Natural killer cell (primary cell): ENCODE results near the gene OAS1. TPM values are rescaled to one million over a fixed set of nuclear protein-coding genes. Genes with fewer than 3 reads are reported as not detected.

ENCODE experiments used
- ATAC-seq, 3 donors: fragments of 150-1000 bp in 2 of 3; fragments of 200-7000 bp in 1 of 3; cut with Tn5 transposase; 1 replicate in 1 of 3; 2 replicates in 2 of 3; pipeline ENCODE4 v1.10.0; 2021; ENCODE audit warnings: mild to moderate bottlenecking in 2 of 3, moderate library complexity in 2 of 3
- DNase-seq, 2 donors: peaks; one replicate each; pipeline versions ENCODE4 v3.0.0 to v3.0.0-alpha.2; 2013 to 2021; ENCODE audit warnings: mixed read lengths in 1 of 2
- H3K27ac ChIP-seq: one replicate; pipeline ENCODE4 v1.5.1; 2013; ENCODE audit warnings: mild to moderate bottlenecking, low read length
- H3K27me3 ChIP-seq: one replicate; pipeline ENCODE4 v1.6.1; 2013; ENCODE audit warnings: low read length; ENCODE audit not compliant: control insufficient read depth, insufficient read depth
- H3K36me3 ChIP-seq: one replicate; pipeline ENCODE4 v1.6.1; 2013; ENCODE audit warnings: low read length; ENCODE audit not compliant: control insufficient read depth, insufficient read depth
- H3K4me1 ChIP-seq: one replicate; pipeline ENCODE4 v1.6.1; 2013; ENCODE audit warnings: low read length; ENCODE audit not compliant: control insufficient read depth, insufficient read depth
- H3K4me3 ChIP-seq: one replicate; pipeline ENCODE4 v1.5.1; 2013; ENCODE audit warnings: low read length
- H3K9me3 ChIP-seq: one replicate; pipeline ENCODE4 v1.6.1; 2013; ENCODE audit warnings: low read length; ENCODE audit not compliant: control insufficient read depth, insufficient read depth
- H3K27ac Mint-ChIP-seq, 2 donors: one replicate each; pipeline ENCODE4 v1.8.0; 2022; ENCODE audit warnings: mild to moderate bottlenecking in 2 of 2, mixed read lengths in 2 of 2, moderate library complexity in 1 of 2
- H3K27me3 Mint-ChIP-seq, 2 donors: one replicate each; pipeline ENCODE4 v1.8.0; 2022; ENCODE audit warnings: low read depth in 2 of 2, mixed read lengths in 2 of 2
- H3K36me3 Mint-ChIP-seq: one replicate; pipeline ENCODE4 v1.8.0; 2022; ENCODE audit warnings: mixed read lengths
- H3K4me1 Mint-ChIP-seq, 2 donors: one replicate each; pipeline ENCODE4 v1.8.0; 2022; ENCODE audit warnings: mixed read lengths in 2 of 2
- H3K4me3 Mint-ChIP-seq: one replicate; pipeline ENCODE4 v1.8.0; 2022; ENCODE audit warnings: mild to moderate bottlenecking, moderate library complexity, mixed read lengths
- H3K9me3 Mint-ChIP-seq, 2 donors: one replicate each; pipeline ENCODE4 v1.8.0; 2022; ENCODE audit warnings: mixed read lengths in 2 of 2
- CTCF ChIP-seq: fragments of 200-600 bp; IDR thresholded peaks from one replicate; pipeline ENCODE4 v1.8.0; 2022; ENCODE audit warnings: antibody characterized with exemption
- WGBS: methylation state at CpG from one replicate; pipeline ENCODE4 v1.1.7; 2013; ENCODE audit warnings: missing lambda C conversion rate; ENCODE audit not compliant: insufficient coverage; 5-methylcytosine and 5-hydroxymethylcytosine counted together
- intact Hi-C: fragments of 100-400 bp; cut with micrococcal nuclease; formaldehyde crosslinking; loops from one replicate; pipeline ENCODE4 v1.14.2; 2022
- total RNA-seq, 4 donors: library from RNA; stranded (reverse); fragments of 120-200 nt in 1 of 4; gene quantifications; one replicate each; pipeline versions ENCODE4 v1.2.3 to v1.2.4, GENCODE V29; 2013 to 2022

OAS1 gene
- total RNA-seq, 3 donors from 2014 or later (not counting 1 experiment from before 2014, with no cell fraction given) = 12.4 to 21.1 (median 16.5) TPM

GRCh38 chr12:112930350-112930749 is 23.6 kb downstream of the OAS1 start:
- H3K4me1 ChIP-seq = no peaks in the 10 kb centered on the region
- no peak overlapping the region for H3K4me3 Mint-ChIP-seq
- WGBS = 96% methylated on average over 2 of the region's 2 CpGs
- no peaks in the 10 kb centered on the region for H3K27me3 Mint-ChIP-seq
- no peaks in the 10 kb centered on the region for H3K36me3 Mint-ChIP-seq
- H3K4me1 Mint-ChIP-seq = peaks cover 4 to 5% of the 10 kb centered on the region in 2 donors
- no peak overlapping the region for H3K27ac Mint-ChIP-seq
- intact Hi-C loops = no loop called here
- no peak overlapping the region for H3K27ac ChIP-seq
- H3K36me3 ChIP-seq = no peaks in the 10 kb centered on the region
- H3K9me3 ChIP-seq = no peaks in the 10 kb centered on the region
- H3K4me3 ChIP-seq = no peak overlapping the region
- H3K9me3 Mint-ChIP-seq = peaks cover 2 to 3% of the 10 kb centered on the region in 2 donors
- H3K27me3 ChIP-seq = no peaks in the 10 kb centered on the region
- ATAC-seq (no peak), DNase-seq (no peak)
- TF ChIP-seq CTCF = no peak

GRCh38 chr12:112932485-112933128 is 25.8 kb downstream of the OAS1 start:
- intact Hi-C loops = no loop called here
- Mint-ChIP-seq H3K9me3 (no peaks in the 10 kb centered on the region), H3K27ac (no peak overlapping the region), H3K4me3 (no peak overlapping the region), H3K4me1 (peaks cover 6% of the 10 kb centered on the region in 2 donors), H3K27me3 (no peaks in the 10 kb centered on the region), H3K36me3 (no peaks in the 10 kb centered on the region)
- Histone ChIP-seq H3K9me3 (no peaks in the 10 kb centered on the region), H3K36me3 (no peaks in the 10 kb centered on the region), H3K4me3 (no peak overlapping the region), H3K4me1 (no peaks in the 10 kb centered on the region), H3K27ac (no peak overlapping the region), H3K27me3 (no peaks in the 10 kb centered on the region)
- ATAC-seq (no peak), DNase-seq (no peak)
- 91% methylated on average over 6 of the region's 6 CpGs for WGBS
- TF ChIP-seq CTCF = no peak

- H3K4me3 ChIP-seq = no peak overlapping the region
- H3K4me1 ChIP-seq = no peaks in the 10 kb centered on the region
- 100% methylated on average over 2 of the region's 2 CpGs for WGBS
- H3K36me3 ChIP-seq = no peaks in the 10 kb centered on the region
- intact Hi-C loops = no loop called here
- no peak for TF ChIP-seq CTCF
- Mint-ChIP-seq H3K36me3 (no peaks in the 10 kb centered on the region), H3K4me3 (no peak overlapping the region), H3K27ac (no peak overlapping the region), H3K4me1 (peaks cover 10 to 11% of the 10 kb centered on the region in 2 donors), H3K27me3 (no peaks in the 10 kb centered on the region), H3K9me3 (no peaks in the 10 kb centered on the region)
- H3K9me3 ChIP-seq = no peaks in the 10 kb centered on the region
- no peak for DNase-seq
- H3K27me3 ChIP-seq = no peaks in the 10 kb centered on the region
- ATAC-seq = no peak
- no peak overlapping the region for H3K27ac ChIP-seq
These were observed 26.4 kb downstream of the OAS1 start for GRCh38 chr12:112933129-112933505.

GRCh38 chr12:112936264-112936663 is 29.5 kb downstream of the OAS1 start:
- Mint-ChIP-seq H3K4me1 (peaks cover 31 to 32% of the 10 kb centered on the region in 2 donors), H3K4me3 (no peak overlapping the region), H3K36me3 (no peaks in the 10 kb centered on the region), H3K27ac (peak overlapping the region; percentile 68 to 87), H3K9me3 (no peaks in the 10 kb centered on the region), H3K27me3 (no peaks in the 10 kb centered on the region)
- H3K9me3 ChIP-seq = no peaks in the 10 kb centered on the region
- H3K36me3 ChIP-seq = no peaks in the 10 kb centered on the region
- ATAC-seq (no peak), DNase-seq (peak in 1 of 2 donors; percentile 41)
- no peak overlapping the region for H3K27ac ChIP-seq
- peaks cover 17% of the 10 kb centered on the region for H3K4me1 ChIP-seq
- WGBS = 96% methylated on average over 1 of the region's 1 CpG
- no peaks in the 10 kb centered on the region for H3K27me3 ChIP-seq
- intact Hi-C loops = no loop called here
- TF ChIP-seq CTCF = no peak
- H3K4me3 ChIP-seq = no peak overlapping the region
